GM13977 (cell line): ENCODE measurements around the gene RGMA.

ENCODE experiments used
- DNase-seq: peaks from one replicate; pipeline ENCODE4 v3.0.0; 2012; ENCODE audit warnings: low spot score
- CTCF ChIP-seq: IDR thresholded peaks from 2 replicates; pipeline ENCODE4 v1.5.1; 2012; ENCODE audit warnings: mild to moderate bottlenecking, control low read depth; ENCODE audit not compliant: insufficient read depth; ENCODE audit errors: extremely low read depth, missing control alignments
- in situ Hi-C: fragments of 300-500 bp; cut with MboI; formaldehyde crosslinking; loops from one replicate; pipeline ENCODE4 v1.12.0; 2022; ENCODE audit warnings: low sequenced_read_pairs, low pct_unique_long_range_greater_than_20kb, mixed read lengths, inconsistent platforms; ENCODE audit not compliant: unreplicated experiment

The RGMA gene

GRCh38 chr15:93103823-93104222 is 14.8 kb upstream of the RGMA start:
- no peak for TF ChIP-seq CTCF
- in situ Hi-C loops, result no loop called here
- DNase-seq, result no peak

GRCh38 chr15:93102211-93102610 is 13.2 kb upstream of the RGMA start:
- TF ChIP-seq CTCF, result no peak
- in situ Hi-C loops, result no loop called here

GRCh38 chr15:93093765-93094164 is 4.8 kb upstream of the RGMA start:
- no peak for DNase-seq
- no peak for TF ChIP-seq CTCF
- in situ Hi-C loops, result no loop called here

More at GRCh38 chr15:93102211-93102610, 13.2 kb upstream of the RGMA start:
- no peak for DNase-seq

- in situ Hi-C loops, result no loop called here
These were observed 2.5 kb upstream of the RGMA start for GRCh38 chr15:93091465-93091864.

GRCh38 chr15:93089727-93090305 is 805 bp upstream of the RGMA start:
- in situ Hi-C loops, result no loop called here
- DNase-seq, result no peak
- no peak for TF ChIP-seq CTCF

More at GRCh38 chr15:93091465-93091864, 2.5 kb upstream of the RGMA start:
- no peak for TF ChIP-seq CTCF
- no peak for DNase-seq

GRCh38 chr15:93088200-93088980 is 621 bp downstream of the RGMA start:
- no peak for TF ChIP-seq CTCF
- peak; percentile 63 for DNase-seq
- in situ Hi-C loops, result no loop called here
